GM12801 (cell line): ENCODE measurements around the gene HOXB3.

ENCODE experiments used
- CTCF ChIP-seq: IDR thresholded peaks from one replicate; pipeline ENCODE4 v1.5.1; 2011; ENCODE audit warnings: control low read depth; ENCODE audit not compliant: insufficient read length; ENCODE audit errors: extremely low read depth

Gene HOXB3

GRCh38 chr17:48596000-48596734 is 6.1 kb upstream of the HOXB3 start:
- no peak for TF ChIP-seq CTCF

- TF ChIP-seq CTCF: no peak
These were observed 5.4 kb upstream of the HOXB3 start for GRCh38 chr17:48595278-48595999.

- TF ChIP-seq CTCF: no peak
These were observed 4.7 kb upstream of the HOXB3 start for GRCh38 chr17:48594538-48595277.

GRCh38 chr17:48593840-48594537 is 3.9 kb upstream of the HOXB3 start:
- TF ChIP-seq CTCF: no peak

GRCh38 chr17:48593126-48593829 is 3.2 kb upstream of the HOXB3 start, which contains the start of gene HOXB5:
HOXB5 (minus strand) TSS chr17:48593779; CDS start chr17:48593682, 97 bp downstream.
- TF ChIP-seq CTCF: no peak

- no peak for TF ChIP-seq CTCF
These were observed 2.5 kb upstream of the HOXB3 start for GRCh38 chr17:48592577-48592976.
